ENCODE measurements around the gene CXCL1.
"Not testable (repeated sequence)": the region's sequence is repeated elsewhere in the genome, so short reads cannot be mapped to it uniquely, and the experiment has no call there.

Gene CXCL1

GRCh38 chr4:73895201-73896175 is 26.3 kb downstream of the CXCL1 start:
- H3K27me3 ChIP-seq (ENCODE audit: control insufficient read depth in 2 of 2, insufficient read depth in 2 of 2, low read length in 2 of 2): no peaks in the 10 kb centered on the region
- no peak overlapping the region for H3K9ac ChIP-seq (ENCODE audit: low read depth in 1 of 2, low read length in 2 of 2)
- H3K4me1 ChIP-seq (ENCODE audit: control insufficient read depth in 2 of 2, insufficient read depth in 2 of 2, low read length in 2 of 2): peaks cover 0 to 10% of the 10 kb centered on the region in 2 donors
- H3K9me3 ChIP-seq (ENCODE audit: control insufficient read depth in 2 of 2, low read length in 2 of 2): no peaks in the 10 kb centered on the region
- H3K27ac ChIP-seq (ENCODE audit: low read depth in 2 of 2, low read length in 2 of 2): peak overlapping the region in 1 of 2 donors; percentile 56
- H3K4me3 ChIP-seq (ENCODE audit: low read length in 2 of 2): peak overlapping the region; percentile 39 to 41
- no peaks in the 10 kb centered on the region for H3K36me3 ChIP-seq (ENCODE audit: control insufficient read depth in 2 of 2, insufficient read depth in 2 of 2, low read length in 2 of 2)

GRCh38 chr4:73896416-73896815 is 27.2 kb downstream of the CXCL1 start:
- Histone ChIP-seq H3K9ac (ENCODE audit: low read depth in 1 of 2, low read length in 2 of 2) (no peak overlapping the region), H3K4me3 (ENCODE audit: low read length in 2 of 2) (no peak overlapping the region), H3K4me1 (ENCODE audit: control insufficient read depth in 2 of 2, insufficient read depth in 2 of 2, low read length in 2 of 2) (peaks cover 0 to 10% of the 10 kb centered on the region in 2 donors), H3K36me3 (ENCODE audit: control insufficient read depth in 2 of 2, insufficient read depth in 2 of 2, low read length in 2 of 2) (no peaks in the 10 kb centered on the region), H3K27me3 (ENCODE audit: control insufficient read depth in 2 of 2, insufficient read depth in 2 of 2, low read length in 2 of 2) (no peaks in the 10 kb centered on the region), H3K9me3 (ENCODE audit: control insufficient read depth in 2 of 2, low read length in 2 of 2) (no peaks in the 10 kb centered on the region), H3K27ac (ENCODE audit: low read depth in 2 of 2, low read length in 2 of 2) (no peak overlapping the region)

GRCh38 chr4:73897380-73898136 is 28.4 kb downstream of the CXCL1 start:
- Histone ChIP-seq H3K9ac (ENCODE audit: low read depth in 1 of 2, low read length in 2 of 2) (no peak overlapping the region), H3K4me3 (ENCODE audit: low read length in 2 of 2) (no peak overlapping the region), H3K27me3 (ENCODE audit: control insufficient read depth in 2 of 2, insufficient read depth in 2 of 2, low read length in 2 of 2) (no peaks in the 10 kb centered on the region), H3K4me1 (ENCODE audit: control insufficient read depth in 2 of 2, insufficient read depth in 2 of 2, low read length in 2 of 2) (peaks cover 0 to 10% of the 10 kb centered on the region in 2 donors), H3K9me3 (ENCODE audit: control insufficient read depth in 2 of 2, low read length in 2 of 2) (no peaks in the 10 kb centered on the region), H3K36me3 (ENCODE audit: control insufficient read depth in 2 of 2, insufficient read depth in 2 of 2, low read length in 2 of 2) (no peaks in the 10 kb centered on the region), H3K27ac (ENCODE audit: low read depth in 2 of 2, low read length in 2 of 2) (no peak overlapping the region)

GRCh38 chr4:73899338-73899737 is 30.1 kb downstream of the CXCL1 start:
- H3K9ac ChIP-seq (ENCODE audit: low read depth in 1 of 2, low read length in 2 of 2); H3K36me3 ChIP-seq (ENCODE audit: control insufficient read depth in 2 of 2, insufficient read depth in 2 of 2, low read length in 2 of 2); H3K27me3 ChIP-seq (ENCODE audit: control insufficient read depth in 2 of 2, insufficient read depth in 2 of 2, low read length in 2 of 2); H3K4me3 ChIP-seq (ENCODE audit: low read length in 2 of 2); H3K27ac ChIP-seq (ENCODE audit: low read depth in 2 of 2, low read length in 2 of 2); H3K9me3 ChIP-seq (ENCODE audit: control insufficient read depth in 2 of 2, low read length in 2 of 2): not testable (repeated sequence)
- H3K4me1 ChIP-seq (ENCODE audit: control insufficient read depth in 2 of 2, insufficient read depth in 2 of 2, low read length in 2 of 2): peaks cover 0 to 10% of the 10 kb centered on the region in 2 donors

GRCh38 chr4:73901031-73901430 is 31.8 kb downstream of the CXCL1 start:
- Histone ChIP-seq H3K9me3 (ENCODE audit: control insufficient read depth in 2 of 2, low read length in 2 of 2) (no peaks in the 10 kb centered on the region), H3K4me1 (ENCODE audit: control insufficient read depth in 2 of 2, insufficient read depth in 2 of 2, low read length in 2 of 2) (no peaks in the 10 kb centered on the region), H3K4me3 (ENCODE audit: low read length in 2 of 2) (no peak overlapping the region), H3K27ac (ENCODE audit: low read depth in 2 of 2, low read length in 2 of 2) (no peak overlapping the region), H3K27me3 (ENCODE audit: control insufficient read depth in 2 of 2, insufficient read depth in 2 of 2, low read length in 2 of 2) (no peaks in the 10 kb centered on the region), H3K9ac (ENCODE audit: low read depth in 1 of 2, low read length in 2 of 2) (no peak overlapping the region), H3K36me3 (ENCODE audit: control insufficient read depth in 2 of 2, insufficient read depth in 2 of 2, low read length in 2 of 2) (no peaks in the 10 kb centered on the region)

GRCh38 chr4:73902038-73902637 is 32.9 kb downstream of the CXCL1 start:
- H3K4me1 ChIP-seq (ENCODE audit: control insufficient read depth in 2 of 2, insufficient read depth in 2 of 2, low read length in 2 of 2): no peaks in the 10 kb centered on the region

GRCh38 chr4:73902817-73903547 is 33.8 kb downstream of the CXCL1 start:
- Histone ChIP-seq H3K9ac (ENCODE audit: low read depth in 1 of 2, low read length in 2 of 2) (no peak overlapping the region), H3K36me3 (ENCODE audit: control insufficient read depth in 2 of 2, insufficient read depth in 2 of 2, low read length in 2 of 2) (no peaks in the 10 kb centered on the region), H3K27ac (ENCODE audit: low read depth in 2 of 2, low read length in 2 of 2) (no peak overlapping the region), H3K4me1 (ENCODE audit: control insufficient read depth in 2 of 2, insufficient read depth in 2 of 2, low read length in 2 of 2) (no peaks in the 10 kb centered on the region), H3K4me3 (ENCODE audit: low read length in 2 of 2) (no peak overlapping the region), H3K9me3 (ENCODE audit: control insufficient read depth in 2 of 2, low read length in 2 of 2) (no peaks in the 10 kb centered on the region), H3K27me3 (ENCODE audit: control insufficient read depth in 2 of 2, insufficient read depth in 2 of 2, low read length in 2 of 2) (no peaks in the 10 kb centered on the region)

More at GRCh38 chr4:73902038-73902637, 32.9 kb downstream of the CXCL1 start:
- H3K27me3 ChIP-seq (ENCODE audit: control insufficient read depth in 2 of 2, insufficient read depth in 2 of 2, low read length in 2 of 2): no peaks in the 10 kb centered on the region
- no peak overlapping the region for H3K9ac ChIP-seq (ENCODE audit: low read depth in 1 of 2, low read length in 2 of 2)
- H3K9me3 ChIP-seq (ENCODE audit: control insufficient read depth in 2 of 2, low read length in 2 of 2): no peaks in the 10 kb centered on the region
- H3K27ac ChIP-seq (ENCODE audit: low read depth in 2 of 2, low read length in 2 of 2): no peak overlapping the region
- H3K36me3 ChIP-seq (ENCODE audit: control insufficient read depth in 2 of 2, insufficient read depth in 2 of 2, low read length in 2 of 2): no peaks in the 10 kb centered on the region
- no peak overlapping the region for H3K4me3 ChIP-seq (ENCODE audit: low read length in 2 of 2)

- Histone ChIP-seq H3K4me1 (ENCODE audit: control insufficient read depth in 2 of 2, insufficient read depth in 2 of 2, low read length in 2 of 2) (no peaks in the 10 kb centered on the region), H3K9ac (ENCODE audit: low read depth in 1 of 2, low read length in 2 of 2) (no peak overlapping the region), H3K9me3 (ENCODE audit: control insufficient read depth in 2 of 2, low read length in 2 of 2) (no peaks in the 10 kb centered on the region), H3K27ac (ENCODE audit: low read depth in 2 of 2, low read length in 2 of 2) (no peak overlapping the region), H3K36me3 (ENCODE audit: control insufficient read depth in 2 of 2, insufficient read depth in 2 of 2, low read length in 2 of 2) (no peaks in the 10 kb centered on the region), H3K4me3 (ENCODE audit: low read length in 2 of 2) (no peak overlapping the region), H3K27me3 (ENCODE audit: control insufficient read depth in 2 of 2, insufficient read depth in 2 of 2, low read length in 2 of 2) (no peaks in the 10 kb centered on the region)
These were observed 35.3 kb downstream of the CXCL1 start for GRCh38 chr4:73904491-73904890.

GRCh38 chr4:73908965-73909364 is 39.8 kb downstream of the CXCL1 start:
- H3K36me3 ChIP-seq (ENCODE audit: control insufficient read depth in 2 of 2, insufficient read depth in 2 of 2, low read length in 2 of 2): no peaks in the 10 kb centered on the region
- H3K27ac ChIP-seq (ENCODE audit: low read depth in 2 of 2, low read length in 2 of 2): no peak overlapping the region
- no peak overlapping the region for H3K9ac ChIP-seq (ENCODE audit: low read depth in 1 of 2, low read length in 2 of 2)
- no peaks in the 10 kb centered on the region for H3K4me1 ChIP-seq (ENCODE audit: control insufficient read depth in 2 of 2, insufficient read depth in 2 of 2, low read length in 2 of 2)
- H3K27me3 ChIP-seq (ENCODE audit: control insufficient read depth in 2 of 2, insufficient read depth in 2 of 2, low read length in 2 of 2): no peaks in the 10 kb centered on the region
- H3K9me3 ChIP-seq (ENCODE audit: control insufficient read depth in 2 of 2, low read length in 2 of 2): no peaks in the 10 kb centered on the region
- H3K4me3 ChIP-seq (ENCODE audit: low read length in 2 of 2): no peak overlapping the region

Measured in mucosa of rectum (tissue), 2 donors.